ENCODE data around the gene MAPKAP1. TPM values are rescaled to one million over a fixed set of nuclear protein-coding genes. Genes with fewer than 3 reads are reported as not detected.

The MAPKAP1 gene
- total RNA-seq, 1 donor from 2014 or later: 56.6 TPM

DNA sequence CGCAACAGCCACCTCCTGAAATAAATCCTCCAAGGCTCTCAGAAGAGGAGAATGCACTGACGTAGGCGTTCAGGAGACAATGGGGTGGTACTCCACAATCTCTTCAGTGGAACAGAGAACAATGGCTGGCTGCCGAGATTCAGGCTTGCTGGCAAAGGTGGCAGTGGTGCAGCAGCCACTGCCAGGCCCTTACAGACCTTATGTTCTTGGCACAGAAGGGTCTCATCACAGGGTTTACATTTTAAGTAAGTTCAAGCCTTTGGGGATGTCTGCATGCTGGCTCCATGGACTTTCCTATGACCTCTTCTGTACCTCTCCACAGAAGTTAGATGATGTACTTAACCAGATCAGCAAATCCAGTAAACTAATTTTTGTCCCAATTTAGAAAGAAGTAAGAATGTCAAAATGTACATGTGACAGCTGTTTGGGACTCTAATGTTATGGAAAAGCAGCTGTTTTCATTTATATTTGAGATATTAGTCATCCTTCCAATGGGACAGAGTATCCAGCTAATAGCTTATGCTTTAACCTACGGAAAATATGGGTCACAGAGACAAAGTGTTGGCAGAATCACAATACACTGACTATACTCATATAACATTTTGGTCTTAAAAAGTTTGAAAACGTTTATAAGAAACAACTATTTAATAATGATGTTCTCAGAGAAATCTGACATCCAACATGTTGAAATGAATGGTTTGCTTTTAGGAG lies 180.9 kb downstream of the MAPKAP1 start:
- H3K9me3 ChIP-seq (ENCODE audit: low read depth): no peaks in the 10 kb centered on the region
- H3K9ac ChIP-seq: no peak overlapping the region
- Mint-ChIP-seq H3K27ac (no peak overlapping the region), H3K27me3 (ENCODE audit: insufficient read depth, low read depth) (peaks cover 3% of the 10 kb centered on the region), H3K9me3 (no peaks in the 10 kb centered on the region), H3K4me3 (no peak overlapping the region), H3K4me1 (peaks cover 24% of the 10 kb centered on the region), H3K36me3 (peaks cover 4% of the 10 kb centered on the region)
- no peak overlapping the region for H3K4me3 ChIP-seq
- TF ChIP-seq, protein P1, sequence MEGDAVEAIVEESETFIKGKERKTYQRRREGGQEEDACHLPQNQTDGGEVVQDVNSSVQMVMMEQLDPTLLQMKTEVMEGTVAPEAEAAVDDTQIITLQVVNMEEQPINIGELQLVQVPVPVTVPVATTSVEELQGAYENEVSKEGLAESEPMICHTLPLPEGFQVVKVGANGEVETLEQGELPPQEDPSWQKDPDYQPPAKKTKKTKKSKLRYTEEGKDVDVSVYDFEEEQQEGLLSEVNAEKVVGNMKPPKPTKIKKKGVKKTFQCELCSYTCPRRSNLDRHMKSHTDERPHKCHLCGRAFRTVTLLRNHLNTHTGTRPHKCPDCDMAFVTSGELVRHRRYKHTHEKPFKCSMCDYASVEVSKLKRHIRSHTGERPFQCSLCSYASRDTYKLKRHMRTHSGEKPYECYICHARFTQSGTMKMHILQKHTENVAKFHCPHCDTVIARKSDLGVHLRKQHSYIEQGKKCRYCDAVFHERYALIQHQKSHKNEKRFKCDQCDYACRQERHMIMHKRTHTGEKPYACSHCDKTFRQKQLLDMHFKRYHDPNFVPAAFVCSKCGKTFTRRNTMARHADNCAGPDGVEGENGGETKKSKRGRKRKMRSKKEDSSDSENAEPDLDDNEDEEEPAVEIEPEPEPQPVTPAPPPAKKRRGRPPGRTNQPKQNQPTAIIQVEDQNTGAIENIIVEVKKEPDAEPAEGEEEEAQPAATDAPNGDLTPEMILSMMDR (IDR thresholded peaks at IDR 0.05): no peak
- TF ChIP-seq EZH2phosphoT487 (IDR thresholded peaks at IDR 0.05) (no peak), EZH2 (IDR thresholded peaks at IDR 0.05) (no peak)
- no peaks in the 10 kb centered on the region for H3K27me3 ChIP-seq
- H3K79me2 ChIP-seq (ENCODE audit: low read depth): no peaks in the 10 kb centered on the region
- no peak overlapping the region for H2AFZ ChIP-seq (replicated peaks)
- H3K4me1 ChIP-seq: peaks cover 30% of the 10 kb centered on the region
- H4K20me1 ChIP-seq (ENCODE audit: low read depth): no peaks in the 10 kb centered on the region
- no peaks in the 10 kb centered on the region for H3K36me3 ChIP-seq
- no peak overlapping the region for H3K4me2 ChIP-seq
- H3F3A ChIP-seq (ENCODE audit: low read depth): peaks cover 17% of the 10 kb centered on the region
- H3K27ac ChIP-seq: no peak overlapping the region
- no peak for DNase-seq (ENCODE audit: low spot score)

DNA sequence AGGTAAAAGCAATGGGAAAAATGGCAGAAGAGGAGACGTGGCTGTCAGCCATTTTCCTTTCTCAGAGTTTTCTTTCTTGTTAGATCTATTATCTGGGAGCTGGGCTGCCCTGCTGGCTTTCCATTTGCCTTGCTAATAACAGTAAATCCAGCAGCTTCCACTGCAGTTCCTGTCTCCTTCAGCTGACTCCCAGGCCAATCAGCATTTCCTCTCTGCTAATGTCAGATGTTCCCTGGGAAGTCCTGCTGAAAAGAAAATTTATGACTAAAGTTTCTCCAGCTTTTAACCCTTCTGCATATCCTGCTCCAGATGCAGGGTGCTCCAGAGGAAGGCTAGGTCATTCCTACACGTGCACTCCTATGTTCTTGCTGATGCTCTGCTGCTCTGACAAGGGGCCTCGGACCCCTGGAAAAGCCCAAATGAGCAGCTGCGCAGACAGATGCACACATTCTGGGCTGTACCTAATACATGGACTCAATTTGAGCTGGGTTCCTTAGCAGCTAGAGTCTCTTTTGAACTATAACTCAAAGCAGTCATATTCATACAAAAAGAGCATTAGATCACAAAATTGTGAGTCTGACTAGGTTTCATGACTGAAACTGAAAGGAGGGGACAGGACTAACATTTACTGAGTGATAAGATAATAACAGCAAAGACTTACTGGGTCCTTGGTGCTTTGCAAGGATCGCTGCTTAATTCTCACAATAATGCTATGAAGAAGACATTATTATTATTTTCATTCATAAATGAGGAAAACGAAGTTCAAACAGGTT lies 182.2 kb downstream of the MAPKAP1 start:
- peaks cover 17% of the 10 kb centered on the region for H3K4me1 ChIP-seq
- H3K79me2 ChIP-seq (ENCODE audit: low read depth): no peaks in the 10 kb centered on the region
- peak overlapping the region; percentile 47 for H3K4me2 ChIP-seq
- H3K9ac ChIP-seq: no peak overlapping the region
- Mint-ChIP-seq H3K27me3 (ENCODE audit: insufficient read depth, low read depth) (peaks cover 3% of the 10 kb centered on the region), H3K36me3 (peaks cover 7% of the 10 kb centered on the region), H3K4me1 (peaks cover 17% of the 10 kb centered on the region), H3K27ac (peak overlapping the region; percentile 81), H3K9me3 (no peaks in the 10 kb centered on the region), H3K4me3 (peak overlapping the region; percentile 52)
- H3F3A ChIP-seq (ENCODE audit: low read depth): peaks cover 8% of the 10 kb centered on the region
- H2AFZ ChIP-seq (replicated peaks): no peak overlapping the region
- H3K27me3 ChIP-seq: no peaks in the 10 kb centered on the region
- no peak overlapping the region for H3K27ac ChIP-seq
- DNase-seq (ENCODE audit: low spot score): peak; percentile 53
- no peaks in the 10 kb centered on the region for H4K20me1 ChIP-seq (ENCODE audit: low read depth)
- no peak overlapping the region for H3K4me3 ChIP-seq
- no peaks in the 10 kb centered on the region for H3K9me3 ChIP-seq (ENCODE audit: low read depth)
- H3K36me3 ChIP-seq: no peaks in the 10 kb centered on the region
- TF ChIP-seq EZH2phosphoT487 (IDR thresholded peaks at IDR 0.05) (no peak), EZH2 (IDR thresholded peaks at IDR 0.05) (no peak)
- TF ChIP-seq, protein P1 (IDR thresholded peaks at IDR 0.05): no peak

DNA sequence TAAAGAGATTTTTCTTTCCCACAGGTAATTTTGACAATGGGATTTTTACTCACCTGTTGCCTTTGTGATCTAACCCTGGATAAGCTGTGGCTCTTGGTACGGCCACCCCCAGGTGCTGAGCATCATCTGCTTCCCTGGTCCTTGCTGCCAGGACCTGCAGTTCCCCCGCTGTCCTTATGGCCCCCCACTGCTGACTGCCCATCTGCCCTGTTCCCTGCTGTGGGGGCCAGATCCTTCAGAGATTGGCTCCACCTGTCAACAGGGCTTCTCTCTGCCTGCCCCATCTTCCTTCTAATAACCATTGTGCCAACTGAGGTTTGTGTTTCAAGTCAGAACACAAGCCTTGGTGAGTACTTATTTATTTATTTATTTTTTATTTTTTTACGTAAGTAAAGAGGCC lies 183.3 kb downstream of the MAPKAP1 start:
- Histone ChIP-seq H3K27me3 (no peaks in the 10 kb centered on the region), H3K9ac (no peak overlapping the region), H3K36me3 (no peaks in the 10 kb centered on the region), H3K4me2 (no peak overlapping the region), H4K20me1 (ENCODE audit: low read depth) (no peaks in the 10 kb centered on the region), H3K4me3 (no peak overlapping the region), H3K27ac (no peak overlapping the region), H2AFZ (replicated peaks) (no peak overlapping the region), H3K79me2 (ENCODE audit: low read depth) (no peaks in the 10 kb centered on the region), H3F3A (ENCODE audit: low read depth) (peaks cover 8% of the 10 kb centered on the region), H3K4me1 (peaks cover 14% of the 10 kb centered on the region), H3K9me3 (ENCODE audit: low read depth) (no peaks in the 10 kb centered on the region)
- no peak overlapping the region for H3K4me3 Mint-ChIP-seq
- no peak for DNase-seq (ENCODE audit: low spot score)
- peaks cover 11% of the 10 kb centered on the region for H3K4me1 Mint-ChIP-seq
- no peaks in the 10 kb centered on the region for H3K9me3 Mint-ChIP-seq
- H3K36me3 Mint-ChIP-seq: peaks cover 7% of the 10 kb centered on the region
- peaks cover 3% of the 10 kb centered on the region for H3K27me3 Mint-ChIP-seq (ENCODE audit: insufficient read depth, low read depth)
- TF ChIP-seq EZH2 (IDR thresholded peaks at IDR 0.05) (no peak), EZH2phosphoT487 (IDR thresholded peaks at IDR 0.05) (no peak)
- no peak overlapping the region for H3K27ac Mint-ChIP-seq
